ENCODE measurements around the gene ENHO. TPM values are rescaled to one million over a fixed set of nuclear protein-coding genes. Genes with fewer than 3 reads are reported as not detected.
A peak's percentile ranks its signal among the peaks of the same experiment; 100 is the strongest.
"Not testable (repeated sequence)": the region's sequence is repeated elsewhere in the genome, so short reads cannot be mapped to it uniquely, and the experiment has no call there.

ENHO gene
- total RNA-seq, 1 experiment from 2014 or later, result 0.94 TPM

DNA sequence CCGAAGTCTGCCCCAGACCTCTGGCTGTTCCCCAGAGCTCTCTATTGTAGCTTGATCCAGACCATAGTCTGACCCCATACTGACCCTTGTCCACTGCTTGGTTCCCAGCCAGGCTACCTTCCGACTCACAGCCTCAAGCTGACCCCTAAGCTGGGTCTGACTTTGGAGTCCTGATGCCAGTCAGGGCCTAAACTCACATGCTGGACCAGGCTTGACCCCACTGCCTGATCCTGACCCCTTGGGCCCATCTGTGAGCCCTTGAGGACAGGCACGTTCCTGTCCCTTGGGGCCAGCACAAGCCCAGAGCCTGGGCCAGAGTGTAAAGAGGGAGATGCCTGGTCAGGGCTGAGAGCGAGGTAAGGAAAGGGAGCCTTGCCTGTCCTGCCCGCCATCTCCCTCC is 32.7 kb upstream of the ENHO start:
- DNase-seq (ENCODE audit: low spot score), result no peak

DNA sequence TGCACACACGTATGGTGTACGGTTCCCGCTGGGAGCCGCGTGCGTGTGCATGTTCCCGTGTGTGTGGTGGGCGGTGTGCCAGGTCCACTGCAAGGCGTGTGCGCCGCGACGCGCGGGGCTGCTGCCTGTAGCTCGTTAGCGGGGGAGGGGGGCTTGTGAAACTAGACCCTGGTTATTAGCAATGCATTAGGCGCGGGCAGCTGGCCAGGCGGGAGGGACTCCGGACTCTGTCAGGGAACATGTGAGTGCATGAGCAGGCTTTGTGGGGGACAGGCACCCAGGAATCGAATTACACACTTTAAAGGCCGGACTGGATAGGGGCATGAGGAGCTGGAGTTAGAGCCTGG is 32.2 kb upstream of the ENHO start:
- no peak for DNase-seq (ENCODE audit: low spot score)

DNA sequence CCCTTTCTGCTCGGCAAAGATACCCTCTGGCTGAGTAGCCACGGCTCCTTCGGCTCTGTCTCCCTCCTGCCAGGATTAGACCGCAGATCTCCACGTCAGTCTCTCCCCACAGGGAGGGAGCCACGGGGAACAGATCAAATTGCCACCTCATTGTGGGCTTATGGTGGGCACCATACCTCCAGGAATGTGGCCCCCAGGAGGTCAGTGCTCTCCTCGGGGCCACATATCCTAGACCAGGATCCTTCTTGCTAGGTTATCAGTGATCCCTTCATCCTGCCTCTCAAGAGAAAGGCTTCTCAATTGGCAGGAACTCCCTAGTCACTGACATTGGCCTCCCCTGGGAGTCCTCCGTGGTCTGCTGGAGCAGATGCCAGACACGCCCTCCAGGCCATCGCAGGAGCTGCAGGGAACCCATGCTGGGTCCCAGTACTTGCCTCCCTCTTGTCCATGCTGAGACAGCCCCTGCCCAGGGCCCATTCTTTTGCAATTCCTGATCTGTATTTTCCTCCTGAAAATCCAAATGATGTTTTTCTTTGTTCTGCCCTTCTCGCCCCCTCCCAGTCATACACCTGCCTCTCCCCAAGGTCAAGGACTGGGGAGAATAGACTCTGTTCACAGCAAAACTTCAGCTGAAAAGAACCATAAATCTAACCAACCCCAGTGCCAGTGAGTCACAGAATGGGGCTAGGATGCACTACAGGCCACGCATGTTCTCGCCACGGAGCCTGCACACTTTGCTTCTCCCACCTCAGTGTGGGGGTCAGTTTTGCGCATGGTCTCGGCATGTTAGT is 31.6 kb upstream of the ENHO start:
- DNase-seq (ENCODE audit: low spot score), result no peak

DNA sequence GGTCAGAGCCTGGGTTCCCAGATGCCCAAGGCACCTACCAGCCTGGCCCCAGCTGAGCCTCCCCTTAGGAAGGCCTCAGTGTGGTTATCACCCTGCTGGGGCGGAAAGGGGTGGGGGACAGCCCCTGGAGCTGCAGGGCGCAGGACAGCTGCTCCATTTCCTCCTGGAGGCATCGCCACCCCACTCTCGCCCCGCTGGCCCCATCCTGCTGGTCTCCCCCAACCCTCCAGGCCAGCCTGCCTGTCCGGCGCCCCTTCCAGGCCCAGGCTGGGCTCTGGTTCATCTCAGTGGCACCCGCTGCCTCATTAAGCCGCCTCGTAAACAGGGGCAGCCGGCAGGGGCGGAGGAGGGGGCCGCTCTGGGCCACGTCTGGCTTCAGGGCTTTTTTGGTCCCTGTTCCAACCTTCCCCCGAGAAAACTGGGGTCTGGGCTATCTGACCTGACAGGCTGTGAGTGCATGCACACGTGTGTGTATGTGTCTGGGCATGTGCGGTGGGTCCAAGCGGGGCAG is 30.8 kb upstream of the ENHO start:
- no peak for DNase-seq (ENCODE audit: low spot score)

DNA sequence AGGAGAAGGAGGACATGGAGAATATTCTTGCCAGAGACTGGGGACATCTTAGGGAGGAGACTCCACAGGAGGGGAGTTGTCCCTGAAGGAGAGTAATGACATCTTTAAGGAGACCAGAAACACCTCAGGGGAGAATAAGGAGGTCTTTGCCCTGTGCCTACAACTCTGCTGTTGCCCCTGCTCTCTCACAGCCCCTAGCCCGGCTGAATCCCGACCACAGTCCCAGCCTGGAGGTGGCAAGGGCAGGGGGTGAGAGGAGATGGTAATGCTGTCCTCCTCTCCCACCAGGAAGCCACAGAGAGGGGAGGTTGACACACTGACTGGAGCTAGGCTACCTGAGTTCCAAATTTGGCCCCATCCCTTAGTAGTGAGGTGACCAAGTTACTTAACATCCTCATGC is 30.2 kb upstream of the ENHO start:
- DNase-seq (ENCODE audit: low spot score), result no peak

DNA sequence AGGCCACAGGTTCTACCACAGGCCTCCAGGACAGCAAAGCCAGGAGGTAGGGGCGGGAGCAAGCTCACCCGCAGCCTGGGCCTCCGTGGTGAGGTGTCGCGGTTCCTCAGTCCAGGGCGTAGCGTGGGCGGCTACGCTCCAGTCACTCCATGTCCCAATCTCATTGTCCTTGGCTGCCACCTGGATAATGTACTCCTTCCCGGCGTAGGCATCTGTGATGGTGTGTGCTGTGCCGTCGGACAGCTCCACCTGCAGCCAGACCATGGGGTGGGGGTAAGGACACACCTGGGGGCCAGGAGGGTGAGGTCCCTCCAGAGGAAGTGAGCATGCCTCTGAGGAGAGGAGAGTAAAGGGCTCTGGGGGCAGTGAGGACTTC is 29.8 kb upstream of the ENHO start:
- DNase-seq (ENCODE audit: low spot score), result no peak

DNA sequence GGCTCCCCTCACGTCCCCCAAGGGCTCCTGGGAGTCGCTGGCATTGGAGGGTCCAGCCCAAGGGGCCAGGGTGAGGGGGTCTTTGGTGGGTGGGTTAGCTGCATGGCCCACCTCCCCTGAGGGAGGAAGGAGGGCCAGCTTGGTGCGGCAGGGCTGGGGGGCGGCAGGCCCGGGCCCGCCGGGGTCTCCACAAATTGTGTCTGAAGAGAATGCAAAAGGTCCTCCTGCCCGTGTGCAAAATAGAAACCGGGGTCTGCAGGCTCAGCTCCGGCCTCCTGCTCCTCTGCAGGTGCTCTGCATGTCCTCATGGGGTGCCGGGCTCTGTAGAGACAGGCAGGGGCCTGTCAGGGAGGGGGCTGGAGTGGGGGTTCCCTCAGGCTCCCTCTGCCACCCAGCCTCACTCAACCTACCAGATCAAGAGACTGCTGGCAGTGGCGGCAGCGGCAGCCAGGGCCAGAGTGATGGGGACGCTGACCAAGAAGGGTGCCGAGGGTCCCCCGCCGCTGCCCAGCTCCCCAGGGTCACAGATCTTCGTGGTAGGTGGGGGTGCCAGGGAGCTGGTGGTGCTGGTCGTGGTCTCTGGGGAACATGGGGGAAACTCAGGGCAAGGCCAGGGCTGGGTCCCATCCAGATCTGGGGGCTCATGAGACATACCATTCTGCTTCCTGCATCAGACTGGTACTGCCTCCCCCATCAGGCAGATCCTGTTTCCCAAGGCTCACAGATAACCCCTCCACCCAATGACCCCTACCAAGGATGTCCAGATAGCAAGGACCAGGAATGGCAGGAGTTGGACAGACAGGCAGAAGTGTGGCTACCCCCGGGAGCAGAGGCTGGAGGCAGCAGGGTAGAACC is 29.2 kb upstream of the ENHO start:
- DNase-seq (ENCODE audit: low spot score), result no peak

DNA sequence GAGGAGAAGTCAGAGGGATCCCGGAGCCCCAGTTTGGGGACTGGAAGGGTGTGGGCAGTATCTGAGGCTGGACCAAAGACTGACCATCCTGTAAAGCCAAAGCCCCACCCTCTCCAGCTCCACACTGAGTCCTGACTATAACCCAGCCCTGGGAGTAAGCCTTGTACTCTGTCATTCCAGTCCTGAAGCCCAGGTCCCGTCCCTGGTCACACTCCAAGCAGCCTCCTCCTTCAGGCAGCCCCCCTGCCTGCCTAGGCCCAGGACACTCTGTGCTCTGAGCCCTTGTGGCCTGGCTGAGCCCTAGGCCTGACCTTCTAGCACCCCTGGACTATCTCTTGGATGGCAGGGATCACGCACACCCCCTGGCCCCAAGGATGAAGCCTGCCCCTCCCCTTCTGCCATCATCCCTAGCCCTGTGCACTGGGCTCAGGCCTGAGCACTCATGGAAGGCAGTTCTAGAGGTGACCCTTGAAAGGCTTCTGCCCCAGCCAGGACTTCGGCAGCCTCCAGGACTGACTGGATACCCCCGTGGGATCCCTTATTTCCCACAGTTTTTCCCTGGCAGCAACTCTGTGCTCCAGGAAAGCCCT is 28.0 kb upstream of the ENHO start:
- no peak for DNase-seq (ENCODE audit: low spot score)

DNA sequence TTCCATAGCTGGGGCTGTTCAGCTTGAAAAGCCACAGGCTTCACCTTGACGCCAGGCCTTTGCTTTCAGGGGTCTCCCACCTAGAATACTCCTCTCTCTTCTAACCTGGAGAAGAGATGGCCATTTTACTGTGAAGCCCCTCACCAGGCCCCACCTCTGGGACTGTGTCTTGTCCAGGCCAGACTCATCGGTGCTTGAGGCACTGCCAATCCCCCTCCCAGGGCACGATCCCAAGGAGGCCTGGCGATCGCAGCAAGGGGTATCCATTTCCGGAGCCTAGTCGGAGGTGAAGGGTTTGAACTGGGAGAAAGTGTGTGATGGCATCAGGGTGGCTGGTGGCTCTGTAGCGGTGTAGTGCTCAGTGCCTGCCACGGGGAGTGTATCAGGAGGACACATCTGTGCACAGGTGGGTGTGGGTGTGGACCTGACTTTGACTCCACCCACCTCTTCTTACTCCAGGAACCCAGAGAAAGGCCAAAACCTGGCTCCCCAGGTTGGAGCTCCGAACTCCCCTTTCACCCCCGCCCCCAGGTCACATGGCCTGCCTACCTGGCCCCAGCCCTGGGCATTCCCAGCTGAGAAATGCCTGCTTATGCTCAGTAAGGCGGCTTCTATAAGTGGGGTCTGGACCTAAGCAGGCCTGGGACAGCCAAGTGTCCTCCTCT is 27.4 kb upstream of the ENHO start:
- DNase-seq (ENCODE audit: low spot score), result no peak

DNA sequence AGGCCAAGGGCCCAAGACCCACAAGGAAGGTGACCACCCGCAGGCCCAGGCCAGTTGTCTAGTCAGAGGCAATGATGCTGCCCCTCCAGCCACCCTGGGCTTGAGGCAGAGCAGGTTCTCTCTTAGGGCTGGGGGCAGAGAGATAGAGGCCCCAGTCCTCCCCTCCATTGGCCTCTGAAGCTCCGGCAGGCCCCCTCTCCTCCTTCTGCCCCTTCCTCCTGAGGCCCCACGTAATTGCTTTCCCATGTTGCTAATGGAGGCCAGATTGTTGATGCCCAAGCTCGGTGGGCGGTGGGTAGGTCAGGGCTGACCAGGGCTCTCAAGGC is 26.6 kb upstream of the ENHO start:
- no peak for DNase-seq (ENCODE audit: low spot score)

DNA sequence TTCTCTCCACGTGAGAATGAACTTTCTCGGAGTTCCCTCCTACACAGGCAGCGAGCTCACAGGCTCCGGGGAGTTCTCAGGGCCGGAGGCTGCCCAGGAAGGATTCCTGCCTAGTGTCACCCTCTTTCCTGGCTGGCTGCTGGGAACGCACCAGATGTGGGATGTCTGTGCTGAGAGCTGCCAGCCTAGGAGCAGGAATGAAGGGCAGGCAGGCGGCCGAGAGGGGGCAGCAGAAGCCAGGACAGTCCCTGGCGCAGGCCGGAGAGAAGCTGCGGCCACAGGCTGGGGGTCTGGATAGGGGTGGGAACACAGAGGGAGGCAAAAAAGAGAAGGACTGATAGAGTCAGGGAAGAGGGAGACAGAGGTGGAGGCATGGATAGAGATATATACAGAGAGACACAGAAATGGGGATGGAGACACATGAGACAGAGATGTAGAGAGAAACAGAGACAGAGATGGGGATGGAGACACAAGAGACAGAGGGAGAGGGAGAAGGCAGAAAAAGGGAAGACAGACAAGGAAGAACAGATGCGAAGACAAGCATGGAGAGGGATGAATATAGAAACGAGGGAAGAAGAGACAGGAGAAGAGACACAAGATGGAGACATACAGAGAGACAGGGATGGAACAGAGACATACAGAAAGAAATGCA is 25.3 kb upstream of the ENHO start:
- peak; percentile 59 for DNase-seq (ENCODE audit: low spot score)

DNA sequence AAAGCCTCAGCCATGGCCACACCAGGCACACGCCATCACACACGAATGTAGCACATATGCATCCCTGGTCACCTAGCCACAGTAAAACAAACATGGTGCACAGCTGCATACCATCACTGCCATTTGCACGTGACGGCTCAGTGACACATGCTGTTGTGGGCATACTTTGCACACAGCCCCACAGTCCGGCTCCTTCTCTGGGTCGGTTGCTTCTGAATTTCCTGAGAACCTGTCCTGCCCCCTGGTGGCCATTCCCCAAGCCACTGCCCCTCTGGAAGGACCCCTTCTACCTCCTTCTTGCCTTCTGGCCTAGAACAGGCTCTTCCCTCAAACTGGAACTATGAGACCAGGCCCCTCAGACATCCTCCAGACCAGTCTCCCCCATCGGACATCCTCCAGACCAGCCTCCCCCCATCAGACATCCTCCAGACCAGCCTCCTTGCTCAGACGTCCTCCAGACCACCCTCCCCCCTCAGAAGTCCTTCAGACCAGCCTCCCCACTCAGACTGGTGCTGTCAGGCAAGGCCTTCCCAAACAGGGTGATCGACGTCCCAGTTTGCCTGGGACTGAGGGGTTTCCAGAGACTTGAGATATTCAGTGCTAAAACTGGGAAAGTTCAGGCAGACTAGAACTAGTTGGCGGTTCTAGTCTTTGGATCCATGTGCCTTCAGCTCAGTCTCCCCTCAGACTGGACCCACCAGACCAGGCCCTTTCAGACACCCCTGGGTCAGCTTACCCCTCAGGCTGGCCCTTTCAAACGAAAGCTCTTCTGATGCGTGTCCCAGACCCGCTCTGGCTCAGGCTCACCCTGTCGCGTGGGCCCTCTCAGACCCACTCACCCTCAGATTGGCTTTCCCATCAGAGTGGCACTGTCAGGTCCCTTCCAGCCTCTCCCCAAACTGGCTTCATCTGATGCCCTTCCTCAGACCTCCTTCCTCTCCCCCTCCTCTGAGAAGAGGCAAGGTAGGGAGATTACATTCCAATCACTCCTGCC is 24.3 kb upstream of the ENHO start:
- peak; percentile 79 for DNase-seq (ENCODE audit: low spot score)

DNA sequence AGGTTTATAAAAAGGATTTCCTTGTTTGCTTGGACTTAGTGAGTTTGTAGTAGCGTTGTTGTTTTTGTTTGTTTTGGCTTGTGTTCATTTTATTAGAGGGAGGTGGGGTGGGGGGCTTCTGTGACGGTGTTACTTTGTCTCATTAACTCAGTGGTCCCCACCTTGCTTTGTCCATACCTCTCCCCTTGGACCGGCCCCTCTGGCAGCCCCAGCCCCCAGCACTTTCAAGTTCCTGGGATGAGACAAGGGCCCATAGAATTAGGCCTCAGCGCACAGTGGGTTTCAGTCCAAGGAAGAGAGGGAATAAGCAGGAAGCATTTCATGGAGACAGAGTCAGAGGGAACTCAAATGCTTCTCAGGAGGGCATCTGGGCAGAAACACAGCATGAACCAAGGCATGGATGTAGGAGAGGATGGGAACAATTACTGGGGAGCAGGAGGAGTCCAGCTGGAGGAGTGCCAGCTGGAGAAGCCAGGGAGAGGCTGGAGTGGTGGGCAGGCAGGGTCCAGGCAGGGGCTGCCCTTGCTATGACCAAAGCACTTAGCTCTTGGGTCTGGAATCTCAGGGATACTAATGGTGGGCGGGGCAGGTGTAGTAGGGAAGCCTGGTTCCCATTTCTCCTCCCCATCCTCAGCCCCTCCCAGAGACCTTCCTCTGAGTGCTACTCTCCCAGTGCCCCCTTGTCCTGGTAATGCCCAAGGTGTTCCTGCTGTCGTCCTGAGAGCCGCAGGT is 23.5 kb upstream of the ENHO start:
- no peak for DNase-seq (ENCODE audit: low spot score)

DNA sequence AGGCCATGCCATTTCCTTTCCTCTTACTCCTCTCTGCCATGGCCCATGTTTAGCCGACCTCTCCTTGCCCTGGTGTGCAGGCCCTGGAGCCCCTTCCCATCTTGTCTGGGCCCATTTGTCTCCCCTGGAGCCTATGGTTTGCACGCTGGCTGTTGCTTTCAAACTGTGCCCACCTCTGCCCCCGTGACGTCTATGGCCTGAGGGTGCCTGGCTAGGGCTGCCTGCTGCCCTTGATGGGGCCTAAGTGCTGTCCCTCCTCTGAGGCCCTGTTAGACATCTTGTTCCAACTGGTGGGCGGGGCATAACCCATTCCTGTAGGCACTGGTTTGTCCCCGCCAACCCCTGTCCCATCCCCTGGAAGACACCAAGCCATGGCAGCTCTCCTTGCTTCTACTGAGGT is 22.7 kb upstream of the ENHO start:
- no peak for DNase-seq (ENCODE audit: low spot score)

DNA sequence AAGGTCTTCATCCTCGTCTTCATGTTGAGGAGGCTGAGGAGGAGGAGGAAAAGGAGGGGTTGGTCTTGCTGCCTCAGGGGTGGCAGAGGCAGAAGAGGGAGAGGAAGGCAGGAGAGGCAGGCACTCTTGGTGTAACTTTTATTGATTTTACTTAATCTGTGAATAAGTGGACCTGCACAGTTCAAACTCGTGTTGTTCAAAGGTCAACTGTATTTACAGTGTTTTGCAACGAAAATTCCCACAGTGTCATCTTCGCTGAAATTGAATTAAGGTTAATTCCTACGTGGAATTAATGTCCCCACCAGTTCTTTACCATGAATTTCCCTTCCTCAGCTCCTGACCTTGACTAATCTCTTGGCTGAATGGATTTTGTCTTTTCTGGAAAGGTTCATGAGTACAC is 21.2 kb upstream of the ENHO start:
- DNase-seq (ENCODE audit: low spot score), result no peak

DNA sequence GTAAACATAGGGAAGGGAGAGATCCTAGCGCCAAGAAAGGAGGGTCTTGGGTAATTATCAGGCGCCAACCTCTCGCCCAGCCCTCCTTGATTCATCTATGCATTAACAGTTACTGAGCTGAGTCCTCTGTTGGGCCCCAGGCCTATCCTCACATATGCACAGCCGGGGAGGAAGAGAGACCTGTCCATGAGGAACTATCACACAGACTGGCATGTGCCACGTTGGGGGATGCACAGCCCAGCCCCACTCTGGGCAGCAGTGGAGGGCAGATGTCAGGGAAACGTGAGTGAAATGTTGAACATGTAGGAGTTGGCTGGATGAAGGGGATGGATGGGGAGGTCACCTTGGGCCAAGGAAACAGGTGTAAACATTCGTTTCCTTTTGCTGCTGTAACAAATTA is 18.8 kb upstream of the ENHO start:
- DNase-seq (ENCODE audit: low spot score), result no peak

DNA sequence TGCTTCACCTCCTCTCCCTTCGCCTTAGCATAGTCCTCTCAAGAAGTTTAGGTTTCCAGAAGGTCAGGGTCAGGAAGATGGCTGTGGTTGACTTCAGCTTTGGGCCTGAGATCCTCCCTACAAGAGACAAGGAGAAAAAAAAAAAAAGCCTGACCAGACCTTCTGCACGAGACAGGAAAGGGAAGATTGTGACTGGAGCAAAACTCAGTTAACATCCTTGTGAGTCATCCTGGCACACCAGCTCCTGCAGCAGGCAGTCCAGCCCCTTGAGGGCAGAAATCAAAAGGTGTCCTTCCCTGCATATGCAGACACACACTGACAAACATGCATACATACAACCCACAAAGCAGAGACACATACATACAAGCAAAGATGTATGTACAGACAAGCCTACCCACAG is 18.0 kb upstream of the ENHO start:
- DNase-seq (ENCODE audit: low spot score), result no peak

DNA sequence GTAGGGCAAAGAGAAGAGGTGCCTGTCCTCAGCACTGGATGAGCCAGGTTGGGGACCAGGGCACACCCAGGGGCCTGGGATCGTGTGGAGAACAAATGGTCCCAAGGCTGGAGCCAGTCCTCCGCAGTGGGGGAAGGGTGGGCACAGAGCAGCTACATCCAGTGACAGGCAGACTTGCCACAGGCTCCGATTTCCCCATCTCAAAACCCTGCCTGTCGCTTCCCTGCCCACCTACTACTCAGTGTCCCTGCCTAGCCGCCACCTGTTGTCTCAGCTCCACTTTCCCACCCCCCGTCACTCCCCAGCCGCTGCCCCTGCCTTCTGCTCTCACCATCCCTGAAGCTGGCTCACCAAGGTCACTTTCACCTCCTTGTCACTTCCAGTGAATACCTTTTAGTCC is 13.9 kb upstream of the ENHO start:
- DNase-seq (ENCODE audit: low spot score), result no peak

DNA sequence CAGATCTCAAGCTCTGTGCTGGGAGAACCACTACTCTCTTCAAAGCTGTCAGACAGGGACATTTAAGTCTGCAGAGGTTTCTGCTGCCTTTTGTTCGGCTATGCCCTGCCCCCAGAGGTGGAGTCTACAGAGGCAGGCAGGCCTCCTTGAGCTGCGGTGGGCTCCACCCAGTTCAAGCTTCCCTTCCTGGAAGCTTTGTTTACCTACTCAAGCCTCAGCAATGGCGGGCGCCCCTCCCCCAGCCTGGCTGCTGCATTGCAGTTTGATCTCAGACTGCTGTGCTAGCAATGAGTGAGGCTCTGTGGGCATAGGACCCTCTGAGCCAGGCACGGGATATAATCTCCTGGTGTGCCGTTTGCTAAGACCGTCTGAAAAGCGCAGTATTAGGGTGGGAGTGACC is 9.3 kb upstream of the ENHO start:
- not testable (repeated sequence) for DNase-seq (ENCODE audit: low spot score)

DNA sequence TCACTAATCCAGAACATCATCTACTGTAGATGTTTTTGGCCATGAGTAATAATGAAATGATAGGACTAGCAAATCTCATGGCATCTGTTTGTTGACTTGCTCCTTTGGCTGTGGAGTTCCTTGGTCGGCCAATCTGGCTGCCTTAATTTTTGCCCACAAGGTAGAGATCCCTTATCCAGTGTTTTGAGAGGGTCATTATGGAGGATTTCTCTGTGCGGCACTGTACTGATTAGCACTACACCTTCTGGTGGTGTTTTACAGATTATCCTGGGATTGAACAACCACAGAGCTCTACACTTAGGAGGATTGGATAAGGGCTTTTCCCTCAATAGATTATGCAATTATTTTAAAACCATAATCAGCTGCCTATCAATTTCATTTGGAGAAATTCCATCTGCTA is 3.2 kb upstream of the ENHO start:
- DNase-seq (ENCODE audit: low spot score), result no peak

Data from HT-29 (cell line).